ENCODE data around the gene SCIMP. TPM values are rescaled to one million over a fixed set of nuclear protein-coding genes. Genes with fewer than 3 reads are reported as not detected.

Gene SCIMP
- total RNA-seq, 3 donors from 2014 or later = 1.1 to 3.0 (median 2.8) TPM

GRCh38 chr17:5203908-5204294 is 30.8 kb downstream of the SCIMP start:
- H3K36me3 ChIP-seq (ENCODE audit: low read depth) = no peaks in the 10 kb centered on the region
- ATAC-seq (peak; percentile 88), DNase-seq (no peak)
- peaks cover 4% of the 10 kb centered on the region for H3K4me1 ChIP-seq (ENCODE audit: low read depth)
- intact Hi-C loops (cut with DNase I, micrococcal nuclease) = no loop called here
- H3K4me3 ChIP-seq = no peak overlapping the region
- TF ChIP-seq CTCF (IDR thresholded peaks at IDR 0.05) = no peak
- no peaks in the 10 kb centered on the region for H3K9me3 ChIP-seq

- Histone ChIP-seq H3K9me3 (no peaks in the 10 kb centered on the region), H3K36me3 (ENCODE audit: low read depth) (no peaks in the 10 kb centered on the region), H3K4me3 (no peak overlapping the region), H3K4me1 (ENCODE audit: low read depth) (peaks cover 4% of the 10 kb centered on the region)
- DNase-seq (no peak), ATAC-seq (no peak)
- no peak for TF ChIP-seq CTCF (IDR thresholded peaks at IDR 0.05)
- intact Hi-C loops (cut with DNase I, micrococcal nuclease) = no loop called here
These were observed 31.3 kb downstream of the SCIMP start for GRCh38 chr17:5203178-5203907.

GRCh38 chr17:5201011-5201410 is 33.6 kb downstream of the SCIMP start:
- no peak for TF ChIP-seq CTCF (IDR thresholded peaks at IDR 0.05)
- peaks cover 4% of the 10 kb centered on the region for H3K4me1 ChIP-seq (ENCODE audit: low read depth)
- no peak for DNase-seq
- no peak for ATAC-seq
- no peaks in the 10 kb centered on the region for H3K9me3 ChIP-seq
- no peak overlapping the region for H3K4me3 ChIP-seq
- intact Hi-C loops (cut with DNase I, micrococcal nuclease) = no loop called here
- no peaks in the 10 kb centered on the region for H3K36me3 ChIP-seq (ENCODE audit: low read depth)

GRCh38 chr17:5200360-5200759 is 34.3 kb downstream of the SCIMP start:
- no peak for ATAC-seq
- H3K4me1 ChIP-seq (ENCODE audit: low read depth) = peaks cover 4% of the 10 kb centered on the region
- TF ChIP-seq CTCF (IDR thresholded peaks at IDR 0.05) = no peak

GRCh38 chr17:5198472-5198871 is 36.2 kb downstream of the SCIMP start:
- H3K9me3 ChIP-seq = no peaks in the 10 kb centered on the region
- no peak overlapping the region for H3K4me3 ChIP-seq
- intact Hi-C loops (cut with DNase I, micrococcal nuclease) = no loop called here
- peak; percentile 39 for ATAC-seq
- peaks cover 1% of the 10 kb centered on the region for H3K4me1 ChIP-seq (ENCODE audit: low read depth)
- DNase-seq = no peak
- H3K36me3 ChIP-seq (ENCODE audit: low read depth) = no peaks in the 10 kb centered on the region
- TF ChIP-seq CTCF (IDR thresholded peaks at IDR 0.05) = no peak

More at GRCh38 chr17:5200360-5200759, 34.3 kb downstream of the SCIMP start:
- Histone ChIP-seq H3K9me3 (no peaks in the 10 kb centered on the region), H3K4me3 (no peak overlapping the region), H3K36me3 (ENCODE audit: low read depth) (no peaks in the 10 kb centered on the region)
- DNase-seq = no peak
- intact Hi-C loops (cut with DNase I, micrococcal nuclease) = no loop called here

Measured in mucosa of descending colon (tissue), 3 donors.